Upper lobe of right lung (tissue), 1 donor: Measurements from ENCODE around the gene RCOR2. TPM values are rescaled to one million over a fixed set of nuclear protein-coding genes. Genes with fewer than 3 reads are reported as not detected.

Experiments
- ATAC-seq: fragments of 200-7000 bp; cut with Tn5 transposase; one replicate; pipeline ENCODE4 v1.9.1; 2020; ENCODE audit warnings: mild to moderate bottlenecking, moderate library complexity
- DNase-seq: peaks from one replicate; pipeline ENCODE4 v3.0.0-alpha.2; 2020
- H3K27ac ChIP-seq: fragments of 200-600 bp; one replicate; pipeline ENCODE4 v1.8.0; 2022
- H3K27me3 ChIP-seq: fragments of 200-600 bp; one replicate; pipeline ENCODE4 v1.8.0; 2022; ENCODE audit warnings: mild to moderate bottlenecking
- H3K36me3 ChIP-seq: fragments of 200-600 bp; one replicate; pipeline ENCODE4 v1.8.0; 2022
- H3K4me1 ChIP-seq: fragments of 200-600 bp; one replicate; pipeline ENCODE4 v1.8.0; 2022
- H3K4me3 ChIP-seq: fragments of 200-600 bp; one replicate; pipeline ENCODE4 v1.8.0; 2022; ENCODE audit warnings: mild to moderate bottlenecking
- H3K9me3 ChIP-seq: fragments of 200-600 bp; one replicate; pipeline ENCODE4 v1.8.0; 2022
- CTCF ChIP-seq: fragments of 200-600 bp; IDR thresholded peaks from one replicate; pipeline ENCODE4 v1.8.0; 2022; ENCODE audit warnings: antibody characterized with exemption
- intact Hi-C: fragments of 100-400 bp; cut with DNase I; formaldehyde crosslinking; loops from one replicate; pipeline ENCODE4 v1.11.0; 2022
- total RNA-seq: library from RNA; stranded (reverse); fragmentation: NEBNext Ultra II Directional; extraction: Animal tissue kit (Norgen Biotek cat#: 25700); gene quantifications from one replicate; pipeline ENCODE4 v1.2.1, GENCODE V29; 2021
- donor health status: DM: no; HTN: yes; CAD: no; lungs with severe emphysema.

RCOR2 gene
- total RNA-seq, 1 donor from 2014 or later: 0.69 TPM

GRCh38 chr11:63915961-63916836 lies 765 bp downstream of the RCOR2 start:
- H3K4me3 ChIP-seq: peak overlapping the region; percentile 50
- peak; percentile 40 for TF ChIP-seq CTCF
- H3K4me1 ChIP-seq: peaks cover 44% of the 10 kb centered on the region
- DNase-seq: no peak
- no peak overlapping the region for H3K27ac ChIP-seq
- no peaks in the 10 kb centered on the region for H3K36me3 ChIP-seq
- intact Hi-C loops: no loop called here
- H3K9me3 ChIP-seq: no peaks in the 10 kb centered on the region
- no peaks in the 10 kb centered on the region for H3K27me3 ChIP-seq
- no peak for ATAC-seq

GRCh38 chr11:63914896-63915691 lies 1.9 kb downstream of the RCOR2 start:
- DNase-seq (no peak), ATAC-seq (no peak)
- Histone ChIP-seq H3K4me3 (no peak overlapping the region), H3K4me1 (peaks cover 44% of the 10 kb centered on the region), H3K36me3 (no peaks in the 10 kb centered on the region), H3K27ac (no peak overlapping the region), H3K9me3 (no peaks in the 10 kb centered on the region), H3K27me3 (no peaks in the 10 kb centered on the region)
- TF ChIP-seq CTCF: no peak
- intact Hi-C loops: no loop called here

- peaks cover 7% of the 10 kb centered on the region for H3K36me3 ChIP-seq
- intact Hi-C loops: no loop called here
- no peaks in the 10 kb centered on the region for H3K27me3 ChIP-seq
- ATAC-seq (no peak), DNase-seq (no peak)
- H3K4me3 ChIP-seq: no peak overlapping the region
- H3K4me1 ChIP-seq: peaks cover 34% of the 10 kb centered on the region
- H3K27ac ChIP-seq: no peak overlapping the region
- no peak for TF ChIP-seq CTCF
- no peaks in the 10 kb centered on the region for H3K9me3 ChIP-seq
Measured at GRCh38 chr11:63913866-63914830, 2.8 kb downstream of the RCOR2 start.

GRCh38 chr11:63912678-63913077 lies 4.3 kb downstream of the RCOR2 start:
- peaks cover 21% of the 10 kb centered on the region for H3K4me1 ChIP-seq
- DNase-seq (no peak), ATAC-seq (no peak)
- H3K36me3 ChIP-seq: peaks cover 21% of the 10 kb centered on the region
- intact Hi-C loops: no loop called here
- no peak overlapping the region for H3K27ac ChIP-seq
- H3K27me3 ChIP-seq: no peaks in the 10 kb centered on the region
- TF ChIP-seq CTCF: no peak
- H3K9me3 ChIP-seq: no peaks in the 10 kb centered on the region
- no peak overlapping the region for H3K4me3 ChIP-seq

- DNase-seq (no peak), ATAC-seq (no peak)
- Histone ChIP-seq H3K4me1 (peaks cover 15% of the 10 kb centered on the region), H3K27ac (no peak overlapping the region), H3K9me3 (no peaks in the 10 kb centered on the region), H3K36me3 (peaks cover 29% of the 10 kb centered on the region), H3K27me3 (no peaks in the 10 kb centered on the region), H3K4me3 (no peak overlapping the region)
- TF ChIP-seq CTCF: no peak
- intact Hi-C loops: no loop called here
Measured at GRCh38 chr11:63911876-63912275, 5.1 kb downstream of the RCOR2 start.
